ENCODE measurements around the gene GPR22. TPM values are rescaled to one million over a fixed set of nuclear protein-coding genes. Genes with fewer than 3 reads are reported as not detected.

Gene GPR22
- 0.24 and 0.90 TPM in 2 replicates for polyA plus RNA-seq (2014; cell fraction: cytosol; rRNA removed)
- polyA plus RNA-seq (2014; cell fraction: nucleus; rRNA removed): 0.19 and 0.77 TPM in 2 replicates

DNA sequence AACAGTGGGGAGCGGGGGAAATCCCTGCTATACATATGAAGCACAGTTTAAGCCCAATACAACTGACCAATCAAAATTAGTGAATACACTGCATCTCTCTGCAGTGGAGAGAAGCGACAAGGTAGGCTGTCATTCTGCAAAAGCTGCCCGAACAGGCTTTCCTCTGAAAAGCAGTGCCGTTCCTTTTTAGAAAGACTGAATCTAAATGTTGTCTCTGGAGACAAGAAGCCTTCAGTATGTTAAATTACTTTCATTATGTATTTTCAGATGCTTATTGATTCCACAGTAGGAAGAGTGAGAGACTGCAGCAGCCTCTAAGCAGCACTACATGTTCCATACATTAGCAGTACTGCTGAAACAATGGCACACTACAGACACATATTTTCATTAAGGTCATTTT is at the start of gene GPR22:
GPR22 (plus strand) TSS at position 129 of the 400 bp plus-strand sequence. CDS start 4,004 bp downstream, outside the sequence.
- DNase-seq (ENCODE audit: low spot score): peak; percentile 9

DNA sequence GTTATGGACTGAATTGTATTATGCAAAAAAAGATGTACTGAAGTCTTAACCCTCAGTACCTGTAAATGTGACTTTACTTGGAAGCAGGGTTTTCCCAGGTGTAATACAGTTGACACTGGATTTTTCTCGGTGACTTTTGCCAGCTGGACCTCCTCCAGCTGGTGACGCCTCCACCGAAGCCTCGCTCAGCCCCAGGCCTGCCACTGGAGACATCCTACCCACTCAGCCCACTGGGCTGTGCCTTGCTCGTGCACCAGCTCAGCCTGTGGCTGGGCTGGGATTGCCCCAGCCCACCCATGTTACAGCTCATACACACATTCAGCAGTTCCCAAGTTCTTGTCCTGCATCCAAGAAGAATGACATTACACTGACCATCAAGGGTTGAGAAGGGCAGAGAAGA is 42.4 kb upstream of the GPR22 start:
- DNase-seq (ENCODE audit: low spot score): no peak

- no peak for DNase-seq (ENCODE audit: low spot score)
Observed at GRCh38 chr7:107428642-107429041, 41.2 kb upstream of the GPR22 start.

DNA sequence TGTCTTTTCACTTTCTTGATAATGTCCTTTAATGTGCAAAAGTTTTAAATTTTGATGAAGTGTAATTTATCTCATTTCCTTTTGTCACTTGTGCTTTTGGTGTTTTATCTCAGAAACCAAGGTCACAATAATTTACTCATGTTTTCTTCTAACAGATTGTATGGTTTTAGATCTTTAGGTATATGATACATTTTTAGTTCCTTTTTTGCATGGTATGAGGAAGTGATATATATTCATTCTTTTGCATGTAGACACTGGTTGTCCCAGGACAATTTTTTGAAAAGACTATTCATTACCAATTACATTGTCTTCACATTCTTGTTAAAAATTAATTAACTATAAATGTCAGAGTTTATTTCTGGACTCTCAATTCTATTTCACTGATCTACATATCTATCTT is 39.8 kb upstream of the GPR22 start:
- no peak for DNase-seq (ENCODE audit: low spot score)

- DNase-seq (ENCODE audit: low spot score): no peak
Observed at GRCh38 chr7:107432261-107432660, 37.6 kb upstream of the GPR22 start.

DNA sequence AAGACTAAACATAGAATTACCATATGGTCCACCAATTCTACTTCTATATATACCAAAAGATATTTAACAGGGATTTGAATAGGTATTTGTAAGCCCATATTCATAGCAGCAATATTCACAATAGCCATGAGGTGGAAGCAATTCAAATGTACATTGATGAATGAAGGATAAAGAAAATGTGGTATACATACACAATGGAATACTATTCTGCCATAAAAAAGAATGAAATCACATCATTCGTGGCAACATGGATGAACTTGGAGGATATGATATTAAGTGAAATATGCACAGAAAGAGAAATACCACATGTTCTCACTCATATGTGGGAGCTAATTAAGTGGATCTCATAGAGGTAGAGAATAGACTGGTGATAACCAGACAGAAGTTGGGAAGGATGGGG is 34.1 kb upstream of the GPR22 start:
- DNase-seq (ENCODE audit: low spot score): no peak

GRCh38 chr7:107439025-107439424 is 30.8 kb upstream of the GPR22 start:
- no peak for DNase-seq (ENCODE audit: low spot score)

DNA sequence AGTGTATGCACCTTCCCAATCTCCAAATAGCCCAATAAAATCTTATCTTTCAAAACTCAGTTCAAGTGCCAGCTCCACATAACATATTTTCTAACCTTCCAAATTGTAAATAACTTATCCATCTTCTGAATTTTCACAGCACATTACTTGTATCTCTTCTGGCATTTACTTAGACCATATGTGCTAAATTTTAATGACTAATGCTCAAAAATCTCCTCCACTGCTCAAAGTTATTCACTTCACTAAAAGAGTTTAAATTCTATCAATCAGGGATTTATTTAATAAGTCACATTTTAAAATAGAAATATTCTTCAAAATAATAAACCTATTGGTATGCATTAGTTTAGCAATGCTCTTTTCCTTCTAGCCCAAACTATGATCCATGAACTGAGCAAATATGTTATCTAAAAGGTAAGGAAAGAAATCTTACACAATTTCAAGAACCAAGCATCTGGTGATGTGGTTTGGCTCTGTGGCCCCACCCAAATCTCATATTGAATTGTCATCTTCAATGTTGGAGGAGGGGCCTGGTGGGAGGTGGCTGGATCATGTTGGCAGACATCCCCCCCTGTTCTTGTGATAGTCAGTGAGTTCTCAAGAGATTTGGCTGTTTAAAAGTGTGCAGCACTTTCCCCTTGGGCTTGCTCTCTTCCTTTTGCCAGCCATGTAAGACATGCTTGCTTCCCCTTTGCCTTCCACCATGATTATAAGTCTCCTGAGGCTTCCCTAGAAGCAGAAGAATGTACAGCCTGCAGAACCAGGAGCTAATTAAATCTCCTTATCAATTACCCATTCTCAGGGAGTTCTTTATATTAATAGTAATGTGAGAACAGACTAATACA is 28.1 kb upstream of the GPR22 start:
- no peak for DNase-seq (ENCODE audit: low spot score)

- DNase-seq (ENCODE audit: low spot score): no peak
Observed at GRCh38 chr7:107442678-107443077, 27.2 kb upstream of the GPR22 start.

GRCh38 chr7:107446531-107446930 is 23.3 kb upstream of the GPR22 start:
- no peak for DNase-seq (ENCODE audit: low spot score)

GRCh38 chr7:107446988-107447387 is 22.9 kb upstream of the GPR22 start:
- no peak for DNase-seq (ENCODE audit: low spot score)

DNA sequence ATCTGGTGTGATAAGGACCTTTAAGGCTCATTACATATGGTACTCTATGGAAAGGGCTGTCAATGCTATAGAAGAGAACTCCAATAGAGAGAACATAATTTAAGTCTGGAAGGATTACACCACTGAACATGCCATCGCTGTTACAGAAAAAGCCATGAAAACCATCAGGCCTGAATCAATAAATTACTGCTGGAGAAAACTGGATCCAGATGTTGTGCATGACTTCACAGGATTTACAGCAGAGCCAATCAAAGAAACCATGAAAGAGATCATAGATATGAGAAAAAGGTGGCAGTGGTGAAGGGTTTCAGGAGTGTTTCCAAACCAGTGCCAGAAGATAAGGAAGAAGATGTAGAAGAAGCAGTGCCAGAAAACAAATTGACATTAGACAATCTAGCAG is 18.9 kb upstream of the GPR22 start:
- no peak for DNase-seq (ENCODE audit: low spot score)

DNA sequence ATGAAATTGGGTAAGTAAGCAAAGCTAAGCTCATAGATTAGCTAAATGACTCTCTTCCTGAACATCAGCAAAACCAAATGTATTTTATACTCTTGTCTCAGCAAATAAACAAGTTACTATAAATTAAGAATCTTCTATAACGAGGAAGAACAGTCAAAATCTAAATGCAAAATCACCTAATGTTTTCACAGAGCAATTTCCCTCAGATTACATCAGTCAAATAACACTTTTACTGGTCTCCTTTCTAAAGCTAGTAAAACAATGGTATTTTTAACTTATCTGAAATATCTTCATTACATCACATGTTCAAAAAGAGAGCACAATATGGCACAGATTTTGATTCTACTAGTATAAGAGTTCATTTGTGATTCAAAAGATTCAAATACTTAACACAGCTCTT is 16.5 kb upstream of the GPR22 start:
- DNase-seq (ENCODE audit: low spot score): no peak

GRCh38 chr7:107461938-107462533 is 7.8 kb upstream of the GPR22 start:
- DNase-seq (ENCODE audit: low spot score): no peak

DNA sequence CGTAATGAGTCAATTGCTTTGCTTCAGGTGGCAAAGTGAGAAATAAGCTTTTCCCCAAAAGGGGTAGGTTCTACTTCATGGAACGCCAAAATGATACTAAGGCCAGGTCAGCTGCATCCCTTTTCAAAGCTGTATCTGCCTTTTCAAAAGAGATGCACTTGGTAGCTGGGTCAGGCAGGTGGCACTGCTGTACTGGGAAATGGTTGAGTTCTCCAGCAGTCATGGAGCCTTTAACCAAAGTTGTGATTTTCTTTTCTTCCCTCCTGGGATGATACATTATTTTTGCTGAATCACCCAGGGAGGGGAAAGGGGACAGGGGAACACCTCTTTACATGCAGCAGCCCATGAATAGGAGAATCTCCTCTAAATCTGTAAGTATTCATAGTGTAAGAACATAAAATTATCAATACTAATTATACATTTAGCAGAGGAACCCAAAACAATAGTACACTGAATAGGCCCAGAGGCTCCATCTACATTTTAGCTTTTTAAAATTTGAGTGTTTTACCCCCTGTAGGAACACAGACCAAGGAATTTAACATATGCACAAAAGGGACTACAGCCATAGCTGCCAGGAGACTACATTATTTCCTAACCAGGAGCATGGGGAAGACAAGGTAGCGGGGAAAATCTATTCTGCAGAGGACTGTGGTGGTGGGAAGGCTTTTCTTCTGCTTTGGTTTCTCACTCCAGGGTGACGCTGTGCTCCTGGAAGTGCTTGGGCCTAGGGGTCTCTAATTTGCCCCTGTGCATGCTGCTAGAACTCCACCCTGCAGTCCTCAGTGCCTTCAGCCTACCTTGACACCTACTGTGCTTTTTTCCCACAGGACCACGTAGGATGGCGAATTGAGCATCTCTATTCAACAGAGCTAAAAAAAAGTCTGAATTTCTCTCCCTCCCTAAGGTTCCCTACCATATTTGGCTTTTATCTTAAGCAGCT is 6.4 kb upstream of the GPR22 start:
- DNase-seq (ENCODE audit: low spot score): peak; percentile 49

- no peak for DNase-seq (ENCODE audit: low spot score)
Observed at GRCh38 chr7:107464666-107465226, 5.1 kb upstream of the GPR22 start.

DNA sequence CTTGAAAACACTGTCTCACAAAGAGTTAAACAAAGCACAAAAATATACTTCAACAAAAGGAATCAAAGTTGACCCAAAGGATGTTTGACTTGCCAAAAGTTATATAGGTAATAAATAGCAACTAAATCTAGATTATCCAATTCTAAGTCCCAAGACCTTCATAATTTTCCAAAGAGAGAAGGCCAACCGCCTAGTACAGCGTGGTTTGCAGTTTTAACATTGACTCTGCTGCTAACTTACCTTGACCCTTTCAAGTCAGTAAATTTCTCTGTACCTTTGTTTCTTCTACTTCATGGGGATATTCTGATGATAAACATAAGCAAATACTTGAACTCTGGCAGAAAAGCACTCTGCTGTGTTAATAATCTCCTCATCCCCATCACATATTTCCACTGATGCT is 1.9 kb upstream of the GPR22 start:
- no peak for DNase-seq (ENCODE audit: low spot score)

- DNase-seq (ENCODE audit: low spot score): no peak
Observed at GRCh38 chr7:107468824-107469223, 1.0 kb upstream of the GPR22 start.

DNA sequence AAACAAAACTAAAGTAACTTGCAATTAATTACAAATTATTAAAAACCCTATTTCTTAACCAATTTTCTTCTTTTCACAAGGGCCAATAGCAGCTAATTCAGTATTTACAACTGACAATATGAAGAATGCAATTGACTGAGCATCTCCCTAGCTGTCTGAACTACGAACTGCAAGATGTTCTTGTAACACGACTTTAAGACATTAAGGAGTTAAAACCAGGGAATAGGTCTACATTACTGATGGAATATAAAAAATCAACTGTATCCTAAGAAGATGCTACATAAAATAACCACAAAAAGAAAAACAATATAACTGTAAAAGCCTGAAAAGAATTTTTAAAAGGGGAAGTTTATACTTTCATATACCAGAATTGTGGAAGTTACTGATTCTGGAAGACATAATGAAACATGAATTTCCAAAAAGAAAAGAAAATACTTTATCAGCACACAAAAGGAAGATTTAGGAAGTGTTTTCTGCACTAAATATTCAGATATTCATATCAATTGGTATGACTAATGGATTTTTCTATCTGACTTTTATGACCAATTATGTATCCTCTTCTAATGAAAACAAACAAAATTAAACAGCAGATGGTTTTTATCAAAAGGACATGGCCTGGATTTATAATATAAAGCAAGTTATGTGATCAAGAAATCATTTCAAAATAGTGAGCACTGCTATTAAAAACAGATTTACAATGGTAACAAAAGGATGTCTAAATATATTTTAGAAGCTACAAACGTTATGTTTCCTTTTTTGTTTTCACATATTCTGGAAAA is 1.6 kb downstream of the GPR22 start:
- no peak for DNase-seq (ENCODE audit: low spot score)

DNA sequence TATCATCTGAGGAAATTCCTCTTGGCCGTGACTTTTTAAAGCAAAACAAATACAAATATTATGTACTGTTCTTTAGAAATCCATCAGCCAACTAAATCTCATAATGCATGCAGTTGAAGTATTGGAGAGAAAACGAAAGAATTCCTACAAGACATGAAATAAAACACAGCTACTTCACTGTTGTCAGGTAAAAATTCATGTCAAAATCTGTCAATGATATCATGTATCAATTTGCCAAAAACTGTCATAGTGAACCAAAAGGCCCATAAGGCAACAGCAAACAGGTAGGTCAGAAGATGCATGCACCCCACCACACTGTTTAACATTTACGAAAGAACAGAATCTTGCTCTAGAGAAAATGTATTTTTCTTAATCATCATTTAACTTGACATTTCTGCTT is 2.3 kb downstream of the GPR22 start:
- no peak for DNase-seq (ENCODE audit: low spot score)

DNA sequence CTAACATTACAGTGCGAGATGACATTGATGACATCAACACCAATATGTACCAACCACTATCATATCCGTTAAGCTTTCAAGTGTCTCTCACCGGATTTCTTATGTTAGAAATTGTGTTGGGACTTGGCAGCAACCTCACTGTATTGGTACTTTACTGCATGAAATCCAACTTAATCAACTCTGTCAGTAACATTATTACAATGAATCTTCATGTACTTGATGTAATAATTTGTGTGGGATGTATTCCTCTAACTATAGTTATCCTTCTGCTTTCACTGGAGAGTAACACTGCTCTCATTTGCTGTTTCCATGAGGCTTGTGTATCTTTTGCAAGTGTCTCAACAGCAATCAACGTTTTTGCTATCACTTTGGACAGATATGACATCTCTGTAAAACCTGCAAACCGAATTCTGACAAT is 4.3 kb downstream of the GPR22 start:
- DNase-seq (ENCODE audit: low spot score): no peak

All from SK-N-DZ (cell line).